Right lobe of liver (tissue), 6 donors: ENCODE measurements around the gene HTRA3. TPM values are rescaled to one million over a fixed set of nuclear protein-coding genes. Genes with fewer than 3 reads are reported as not detected.
A peak's percentile ranks its signal among the peaks of the same experiment; 100 is the strongest.
"Not testable (repeated sequence)": the region's sequence is repeated elsewhere in the genome, so short reads cannot be mapped to it uniquely, and the experiment has no call there.

ENCODE experiments used
- ATAC-seq, 4 donors: fragments of 200-7000 bp; cut with Tn5 transposase; one replicate each; pipeline ENCODE4 v1.9.1; 2020; ENCODE audit warnings: mild to moderate bottlenecking in 4 of 4, moderate library complexity in 4 of 4
- DNase-seq, 3 donors: peaks; one replicate each; pipeline ENCODE4 v3.0.0-alpha.2; 2020
- H3K27ac ChIP-seq, 3 donors: fragments of 200-600 bp; one replicate each; pipeline ENCODE4 v1.8.0; 2022
- H3K27me3 ChIP-seq, 2 donors: fragments of 200-600 bp; one replicate each; pipeline ENCODE4 v1.8.0; 2022
- H3K36me3 ChIP-seq, 4 donors: fragments of 200-600 bp; sonication (generic) in 1 of 4; one replicate each; pipeline versions ENCODE4 v1.5.1 to v1.8.0; 2017 to 2022; ENCODE audit warnings: control low read depth in 1 of 4
- H3K4me1 ChIP-seq, 4 donors: fragments of 200-600 bp; sonication (generic) in 1 of 4; one replicate each; pipeline versions ENCODE4 v1.5.1 to v1.8.0; 2017 to 2022; ENCODE audit warnings: control low read depth in 1 of 4
- H3K4me3 ChIP-seq, 3 donors: fragments of 200-600 bp; one replicate each; pipeline ENCODE4 v1.8.0; 2022
- H3K9me3 ChIP-seq, 4 donors: fragments of 200-600 bp; sonication (generic) in 1 of 4; one replicate each; pipeline versions ENCODE4 v1.5.1 to v1.8.0; 2017 to 2022; ENCODE audit warnings: control low read depth in 1 of 4
- CTCF ChIP-seq, 4 donors: fragments of 200-600 bp in 3 of 4; fragments of 450-650 bp in 1 of 4; IDR thresholded peaks; one replicate each; pipeline versions ENCODE4 v1.5.1 to v1.8.0; 2016 to 2022; ENCODE audit warnings: antibody characterized with exemption in 4 of 4, mild to moderate bottlenecking in 2 of 4
- POLR2A ChIP-seq: fragments of 450-650 bp; IDR thresholded peaks from one replicate; pipeline ENCODE4 v1.6.1; 2017; ENCODE audit warnings: antibody characterized with exemption, mild to moderate bottlenecking
- WGBS: methylation state at CpG from one replicate; pipeline ENCODE4 v1.1.6; 2018; ENCODE audit warnings: low coverage, low lambda C conversion rate; ENCODE audit not compliant: insufficient coverage; ENCODE audit errors: missing lambda C conversion rate; 5-methylcytosine and 5-hydroxymethylcytosine counted together
- intact Hi-C, 2 donors: fragments of 100-400 bp; cut with DNase I; formaldehyde crosslinking; loops; one replicate each; pipeline versions ENCODE4 v1.11.2 to v1.14.1; 2022
- total RNA-seq, 6 experiments: library from RNA; depleted of rRNA in 2 of 6; stranded (reverse); fragments of >200 nt in 2 of 6; fragmentation: NEBNext Ultra II Directional in 3 of 6; extraction: Animal tissue kit (Norgen Biotek cat#: 25700) in 3 of 6; gene quantifications; one replicate each; pipeline versions ENCODE4 v1.1.0 to v1.2.4, GENCODE V29; 2016 to 2023
- donor health status: DM: no; HTN: yes; CAD: no.
- donor health status: DM: no; HTN: no; CAD: no.
- donor health status: DM: no; HTN: no; CAD: no.
- donor health status: DM: no; HTN: yes; CAD: no.
- donor health status: DM: no; HTN: yes; CAD: no.

Gene HTRA3
- total RNA-seq, 6 experiments from 2014 or later: 0.32 to 1.6 (median 1.0) TPM

GRCh38 chr4:8340781-8341241, 71.3 kb downstream of the HTRA3 start:
- H3K4me1 ChIP-seq: no peaks in the 10 kb centered on the region
- no peak overlapping the region for H3K4me3 ChIP-seq
- H3K9me3 ChIP-seq: no peaks in the 10 kb centered on the region
- H3K27me3 ChIP-seq: no peaks in the 10 kb centered on the region
- DNase-seq (peak in 2 of 3 donors; percentile 48 to 70), ATAC-seq (peak; percentile 56 to 85 (median 74))
- intact Hi-C loops: no loop called here
- TF ChIP-seq POLR2A (no peak), CTCF (IDR thresholded peaks at IDR 0.05) (no peak)
- 50% methylated on average over 5 of the region's 8 CpGs for WGBS
- H3K27ac ChIP-seq: no peak overlapping the region
- H3K36me3 ChIP-seq: no peaks in the 10 kb centered on the region

GRCh38 chr4:8341281-8341680, 71.7 kb downstream of the HTRA3 start:
- intact Hi-C loops: not testable (repeated sequence)
- WGBS: 79% methylated on average over 5 of the region's 7 CpGs

GRCh38 chr4:8341691-8342090, 72.1 kb downstream of the HTRA3 start:
- Histone ChIP-seq H3K27me3 (no peaks in the 10 kb centered on the region), H3K4me3 (no peak overlapping the region), H3K4me1 (no peaks in the 10 kb centered on the region), H3K27ac (no peak overlapping the region), H3K9me3 (no peaks in the 10 kb centered on the region), H3K36me3 (no peaks in the 10 kb centered on the region)
- intact Hi-C loops: no loop called here
- DNase-seq (peak in 1 of 3 donors; percentile 64), ATAC-seq (peak in 1 of 4 donors; percentile 44)
- TF ChIP-seq CTCF (IDR thresholded peaks at IDR 0.05) (no peak), POLR2A (no peak)
- 85% methylated on average over 4 of the region's 10 CpGs for WGBS

More at GRCh38 chr4:8341281-8341680, 71.7 kb downstream of the HTRA3 start:
- ATAC-seq, H3K4me1 ChIP-seq, H3K27ac ChIP-seq, H3K4me3 ChIP-seq, H3K9me3 ChIP-seq, H3K27me3 ChIP-seq, DNase-seq, H3K36me3 ChIP-seq: not testable (repeated sequence)

GRCh38 chr4:8342651-8343261, 73.2 kb downstream of the HTRA3 start:
- intact Hi-C loops: no loop called here
- H3K36me3 ChIP-seq: no peaks in the 10 kb centered on the region
- no peak overlapping the region for H3K27ac ChIP-seq
- no peak for DNase-seq
- TF ChIP-seq POLR2A (no peak), CTCF (IDR thresholded peaks at IDR 0.05) (no peak)
- H3K4me3 ChIP-seq: no peak overlapping the region
- no peaks in the 10 kb centered on the region for H3K4me1 ChIP-seq
- no peak for ATAC-seq
- 80% methylated on average over 8 of the region's 16 CpGs for WGBS
- no peaks in the 10 kb centered on the region for H3K27me3 ChIP-seq
- no peaks in the 10 kb centered on the region for H3K9me3 ChIP-seq

GRCh38 chr4:8343262-8343966, 73.9 kb downstream of the HTRA3 start:
- intact Hi-C loops: no loop called here
- Histone ChIP-seq H3K36me3 (no peaks in the 10 kb centered on the region), H3K9me3 (no peaks in the 10 kb centered on the region), H3K27ac (no peak overlapping the region), H3K27me3 (no peaks in the 10 kb centered on the region), H3K4me1 (no peaks in the 10 kb centered on the region), H3K4me3 (no peak overlapping the region)
- ATAC-seq (no peak), DNase-seq (no peak)
- TF ChIP-seq CTCF (IDR thresholded peaks at IDR 0.05) (no peak), POLR2A (no peak)
- WGBS: 90% methylated on average over 4 of the region's 28 CpGs
